C4-2B (cell line): ENCODE results near the gene HSD11B1L.

Source experiments
- ZFX ChIP-seq: fragments of 450-650 bp; IDR thresholded peaks from 2 replicates; pipeline ENCODE4 v1.6.1; 2017
- TF ChIP-seq, protein P1 (sequence below): fragments of 450-650 bp; conservative IDR thresholded peaks from 2 replicates; pipeline ENCODE4 v1.5.1; 2017; ENCODE audit warnings: mild to moderate bottlenecking

GRCh38 chr19:5694956-5695648, 14.3 kb downstream of the HSD11B1L start:
- TF ChIP-seq, protein P1, sequence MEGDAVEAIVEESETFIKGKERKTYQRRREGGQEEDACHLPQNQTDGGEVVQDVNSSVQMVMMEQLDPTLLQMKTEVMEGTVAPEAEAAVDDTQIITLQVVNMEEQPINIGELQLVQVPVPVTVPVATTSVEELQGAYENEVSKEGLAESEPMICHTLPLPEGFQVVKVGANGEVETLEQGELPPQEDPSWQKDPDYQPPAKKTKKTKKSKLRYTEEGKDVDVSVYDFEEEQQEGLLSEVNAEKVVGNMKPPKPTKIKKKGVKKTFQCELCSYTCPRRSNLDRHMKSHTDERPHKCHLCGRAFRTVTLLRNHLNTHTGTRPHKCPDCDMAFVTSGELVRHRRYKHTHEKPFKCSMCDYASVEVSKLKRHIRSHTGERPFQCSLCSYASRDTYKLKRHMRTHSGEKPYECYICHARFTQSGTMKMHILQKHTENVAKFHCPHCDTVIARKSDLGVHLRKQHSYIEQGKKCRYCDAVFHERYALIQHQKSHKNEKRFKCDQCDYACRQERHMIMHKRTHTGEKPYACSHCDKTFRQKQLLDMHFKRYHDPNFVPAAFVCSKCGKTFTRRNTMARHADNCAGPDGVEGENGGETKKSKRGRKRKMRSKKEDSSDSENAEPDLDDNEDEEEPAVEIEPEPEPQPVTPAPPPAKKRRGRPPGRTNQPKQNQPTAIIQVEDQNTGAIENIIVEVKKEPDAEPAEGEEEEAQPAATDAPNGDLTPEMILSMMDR = no peak
- TF ChIP-seq ZFX = no peak
